Fibroblast of lung (primary cell): ENCODE results near the gene NPIPB6.
"Not testable (repeated sequence)": the region's sequence is repeated elsewhere in the genome, so short reads cannot be mapped to it uniquely, and the experiment has no call there.

Source experiments
- CTCF ChIP-seq, 2 donors: IDR thresholded peaks in 1 of 2; conservative IDR thresholded peaks in 1 of 2; 1 replicate in 1 of 2; 2 replicates in 1 of 2; pipeline ENCODE4 v1.5.1; 2011 to 2012; ENCODE audit warnings: low read length in 2 of 2, control low read depth in 1 of 2, inconsistent platforms in 1 of 2, low read depth in 1 of 2, mild to moderate bottlenecking in 1 of 2
- EZH2 ChIP-seq: IDR thresholded peaks from 2 replicates; pipeline ENCODE4 v1.5.1; 2012; ENCODE audit warnings: low read length, control low read depth, mild to moderate bottlenecking; ENCODE audit errors: missing control alignments

DNA sequence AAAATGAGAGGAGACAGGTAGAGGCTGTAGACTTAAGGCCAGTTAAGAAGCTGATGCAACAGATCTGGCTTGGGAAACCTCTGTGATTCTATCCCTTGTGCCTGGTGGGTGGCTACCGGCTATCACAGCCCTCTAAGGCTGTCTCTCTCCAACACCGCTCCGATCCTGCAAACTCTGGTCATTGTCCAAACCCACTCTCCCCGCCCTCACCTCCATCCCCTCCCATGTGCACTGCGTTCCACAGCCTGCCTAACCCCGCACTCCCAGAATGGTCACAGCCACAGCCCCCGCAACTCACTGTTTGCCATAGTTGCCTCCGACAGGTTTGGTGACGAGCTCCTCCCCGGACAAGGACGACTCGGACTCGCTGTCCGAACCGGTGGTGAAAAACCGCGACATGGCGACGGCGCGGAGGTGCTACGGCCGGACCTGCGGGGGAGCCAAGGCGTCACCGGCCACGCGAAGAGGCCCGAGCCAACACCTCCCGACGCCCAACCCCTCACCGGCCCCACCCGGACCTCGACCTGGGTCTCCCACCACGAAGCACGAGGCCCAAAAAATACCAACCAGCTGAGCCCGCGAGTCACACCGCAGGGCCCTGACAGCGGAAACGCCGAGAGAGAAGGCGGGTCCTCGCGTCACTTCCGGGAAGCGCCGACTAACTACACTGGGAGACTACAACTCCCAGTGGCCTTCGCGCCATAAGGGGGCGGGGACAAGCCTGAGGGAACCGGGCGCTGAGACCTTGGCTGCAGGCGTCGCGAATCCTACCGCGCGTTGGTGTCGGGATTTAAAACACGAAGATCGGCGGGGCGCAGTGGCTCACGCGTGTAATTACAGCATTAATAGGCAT lies 40.1 kb upstream of the NPIPB6 start, which contains the start of gene EIF3CL:
- TF ChIP-seq CTCF (conservative IDR thresholded peaks at IDR 0.05 in 1 of 2, IDR thresholded peaks at IDR 0.05 in 1 of 2; ENCODE audit: low read depth in 1 of 2, low read length in 2 of 2); EZH2: not testable (repeated sequence)
